Brain microvascular endothelial cell (primary cell): ENCODE data around the gene MKRN3.

ENCODE experiments used
- DNase-seq: peaks from one replicate; pipeline ENCODE4 v3.0.0-alpha.2; 2020
- H3K27ac ChIP-seq: fragments of 250-450 bp; sonication (Bioruptor Pico); 2 replicates; pipeline ENCODE4 v1.5.1; 2020; ENCODE audit warnings: mild to moderate bottlenecking, moderate library complexity
- H3K27me3 ChIP-seq: fragments of 250-450 bp; sonication (Bioruptor Pico); replicated peaks from 2 replicates; pipeline ENCODE4 v1.5.1; 2020; ENCODE audit warnings: mild to moderate bottlenecking
- H3K36me3 ChIP-seq: fragments of 250-450 bp; sonication (Bioruptor Pico); replicated peaks from 2 replicates; pipeline ENCODE4 v1.5.1; 2020; ENCODE audit warnings: mild to moderate bottlenecking
- H3K4me3 ChIP-seq: 2 replicates; pipeline ENCODE4 v1.5.1; 2011; ENCODE audit warnings: low read depth, mild to moderate bottlenecking, control low read depth, low read length, moderate library complexity
- CTCF ChIP-seq: IDR thresholded peaks from 2 replicates; pipeline ENCODE4 v1.5.1; 2011; ENCODE audit warnings: low read depth, mild to moderate bottlenecking, moderate library complexity, low read length, control low read depth, inconsistent platforms; ENCODE audit errors: missing control alignments
- in situ Hi-C: cut with HindIII; loops from 2 replicates; pipeline ENCODE4 v1.10.0; 2017; ENCODE audit warnings: low sequenced_read_pairs, low pct_ligation_motif_present

Gene MKRN3

DNA sequence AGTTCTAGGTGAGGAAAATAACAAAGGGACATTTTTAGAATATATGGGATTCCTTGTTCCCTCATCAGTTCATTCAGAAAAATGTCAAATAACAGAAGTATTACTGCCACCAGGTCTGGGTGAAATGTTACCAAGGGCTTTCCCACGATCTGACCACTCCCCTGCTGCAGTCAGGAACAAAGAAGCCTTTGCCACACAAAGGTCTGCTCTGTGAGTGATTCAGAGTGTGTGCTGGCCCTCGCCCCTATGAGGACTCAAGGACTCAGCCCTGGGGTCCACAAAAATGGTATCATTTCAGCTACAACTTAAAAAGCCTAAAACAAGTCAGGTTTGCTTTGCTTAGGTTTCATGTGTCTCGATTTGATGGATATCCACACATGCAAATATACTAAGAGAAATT lies 5.0 kb downstream of the MKRN3 start:
- in situ Hi-C loops: no loop called here
- no peak overlapping the region for H3K27ac ChIP-seq
- no peak overlapping the region for H3K4me3 ChIP-seq
- no peaks in the 10 kb centered on the region for H3K27me3 ChIP-seq
- TF ChIP-seq CTCF: no peak
- H3K36me3 ChIP-seq: no peaks in the 10 kb centered on the region
- no peak for DNase-seq

DNA sequence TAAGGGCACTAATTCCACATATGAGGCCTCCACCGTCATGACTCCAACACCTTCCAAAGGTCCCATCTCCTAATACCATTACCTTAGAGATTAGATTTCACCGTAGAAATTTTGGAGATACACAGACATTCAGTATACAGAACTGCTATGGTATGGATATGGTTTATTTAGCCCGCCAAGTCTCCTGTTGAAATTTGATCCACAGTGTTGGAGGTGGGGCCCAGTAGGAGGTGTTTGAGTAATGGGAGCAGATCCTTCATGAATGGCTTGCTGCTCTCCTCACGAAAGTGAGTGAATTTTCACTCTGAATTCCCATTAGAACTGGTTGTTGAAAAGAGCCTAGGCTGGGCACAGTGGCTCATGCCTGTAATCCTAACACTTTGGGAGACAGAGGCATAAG lies 7.4 kb downstream of the MKRN3 start:
- Histone ChIP-seq H3K36me3 (no peaks in the 10 kb centered on the region), H3K27me3 (no peaks in the 10 kb centered on the region), H3K27ac (no peak overlapping the region), H3K4me3 (no peak overlapping the region)
- in situ Hi-C loops: no loop called here
- no peak for DNase-seq
- TF ChIP-seq CTCF: no peak

- H3K36me3 ChIP-seq: no peaks in the 10 kb centered on the region
- no peak for TF ChIP-seq CTCF
- H3K27me3 ChIP-seq: no peaks in the 10 kb centered on the region
- H3K27ac ChIP-seq: no peak overlapping the region
- no peak for DNase-seq
- H3K4me3 ChIP-seq: no peak overlapping the region
- in situ Hi-C loops: no loop called here
Measured at GRCh38 chr15:23574742-23575141, 9.3 kb downstream of the MKRN3 start.

GRCh38 chr15:23576061-23576460 lies 10.6 kb downstream of the MKRN3 start:
- no peak for DNase-seq
- no peaks in the 10 kb centered on the region for H3K36me3 ChIP-seq
- TF ChIP-seq CTCF: no peak
- H3K4me3 ChIP-seq: no peak overlapping the region
- H3K27ac ChIP-seq: no peak overlapping the region
- in situ Hi-C loops: no loop called here
- no peaks in the 10 kb centered on the region for H3K27me3 ChIP-seq

DNA sequence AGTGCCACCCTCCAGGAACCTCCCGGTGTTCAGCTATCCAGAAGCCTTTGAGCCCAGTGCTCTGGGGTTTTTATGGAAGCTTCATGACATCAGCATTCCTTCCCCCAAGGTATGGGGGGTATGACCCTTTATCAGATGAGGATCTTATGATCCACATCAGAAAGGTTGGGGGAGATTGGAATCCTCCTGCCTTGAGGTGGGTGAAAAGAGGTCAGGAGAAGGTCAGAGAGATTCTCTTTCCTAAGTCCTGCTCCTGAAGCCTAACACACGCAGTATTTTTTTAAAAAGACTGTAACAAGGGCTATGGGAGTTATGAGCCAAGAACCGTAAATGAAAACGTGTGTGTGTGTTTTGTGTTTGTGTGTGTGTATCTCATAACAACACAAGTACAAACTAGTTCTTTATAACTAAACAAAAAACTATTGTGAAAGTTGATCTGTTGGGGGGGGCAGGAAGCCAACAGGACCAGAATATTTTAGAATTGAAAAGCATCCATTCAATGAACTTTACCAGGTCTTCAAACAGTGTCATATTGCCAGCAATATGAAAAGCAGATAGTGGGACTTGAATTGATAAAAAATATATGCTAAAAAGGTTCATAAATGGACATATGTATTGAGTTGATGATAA lies 13.2 kb downstream of the MKRN3 start:
- DNase-seq: no peak
- H3K27ac ChIP-seq: no peak overlapping the region
- no peaks in the 10 kb centered on the region for H3K27me3 ChIP-seq
- no peaks in the 10 kb centered on the region for H3K36me3 ChIP-seq
- TF ChIP-seq CTCF: no peak
- no peak overlapping the region for H3K4me3 ChIP-seq
- in situ Hi-C loops: no loop called here

DNA sequence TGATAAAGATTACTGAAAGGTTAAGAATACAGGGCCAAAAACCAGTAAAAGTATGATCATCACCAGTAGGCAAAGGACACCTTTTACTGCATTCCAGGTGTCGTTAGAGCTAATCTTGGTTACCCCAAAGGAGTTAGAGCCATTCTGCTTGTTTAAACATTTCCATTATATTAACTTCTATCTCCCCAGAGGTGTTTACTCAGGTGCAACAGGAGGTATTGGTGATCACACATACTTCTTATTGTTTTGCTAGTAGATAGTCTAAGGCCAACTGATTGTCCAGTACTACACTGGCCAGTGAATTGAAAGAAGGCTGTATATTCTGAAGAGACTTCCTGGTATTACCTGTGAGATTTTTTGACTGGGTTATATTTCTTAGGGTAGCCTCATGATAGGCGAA lies 22.8 kb downstream of the MKRN3 start:
- H3K27ac ChIP-seq: no peak overlapping the region
- DNase-seq: no peak
- in situ Hi-C loops: no loop called here
- no peaks in the 10 kb centered on the region for H3K36me3 ChIP-seq
- no peak overlapping the region for H3K4me3 ChIP-seq
- no peaks in the 10 kb centered on the region for H3K27me3 ChIP-seq
- no peak for TF ChIP-seq CTCF
